LNCAP (cell line): ENCODE results near the gene ARID1B.

ENCODE experiments used
- CTCF ChIP-seq: fragments of 450-650 bp; IDR thresholded peaks from 2 replicates; pipeline ENCODE4 v1.5.1; 2017; ENCODE audit warnings: mild to moderate bottlenecking

ARID1B gene

GRCh38 chr6:156822747-156823206 lies 45.6 kb downstream of the ARID1B start:
- TF ChIP-seq CTCF = no peak

- TF ChIP-seq CTCF = no peak
These were observed 47.0 kb downstream of the ARID1B start for GRCh38 chr6:156824142-156824541.

GRCh38 chr6:156825475-156825874 lies 48.3 kb downstream of the ARID1B start:
- no peak for TF ChIP-seq CTCF

GRCh38 chr6:156826290-156826955 lies 49.2 kb downstream of the ARID1B start:
- TF ChIP-seq CTCF = no peak

- TF ChIP-seq CTCF = no peak
These were observed 50.2 kb downstream of the ARID1B start for GRCh38 chr6:156827382-156827781.

- no peak for TF ChIP-seq CTCF
These were observed 51.1 kb downstream of the ARID1B start for GRCh38 chr6:156828280-156828703.

GRCh38 chr6:156830126-156830525 lies 52.9 kb downstream of the ARID1B start:
- no peak for TF ChIP-seq CTCF

GRCh38 chr6:156832231-156832647 lies 55.1 kb downstream of the ARID1B start:
- no peak for TF ChIP-seq CTCF
